ENCODE results near the gene NT5C1A. TPM values are rescaled to one million over a fixed set of nuclear protein-coding genes. Genes with fewer than 3 reads are reported as not detected.

NT5C1A gene
- total and polyA plus RNA-seq, 4 donors = not detected

- Histone ChIP-seq H3K36me3 (ENCODE audit: control insufficient read depth in 4 of 4, insufficient read depth in 4 of 4, low read length in 4 of 4) (no peaks in the 10 kb centered on the region), H3K9ac (ENCODE audit: insufficient read depth in 1 of 2, low read length in 2 of 2) (no peak overlapping the region), H3K4me1 (ENCODE audit: control insufficient read depth in 5 of 5, insufficient read depth in 5 of 5, low read length in 5 of 5) (no peaks in the 10 kb centered on the region), H3K27me3 (ENCODE audit: control insufficient read depth in 3 of 3, insufficient read depth in 3 of 3, low read length in 2 of 3) (peaks cover 0 to 16% (median 9%) of the 10 kb centered on the region in 3 donors), H3K27ac (ENCODE audit: low read depth in 1 of 2, low read length in 1 of 2) (no peak overlapping the region), H3K4me3 (no peak overlapping the region), H3K9me3 (ENCODE audit: control insufficient read depth in 4 of 4, insufficient read depth in 3 of 4, low read length in 3 of 4) (no peaks in the 10 kb centered on the region)
- TF ChIP-seq CTCF (IDR thresholded peaks at IDR 0.05; ENCODE audit: control extremely low read depth, extremely low read depth) = no peak
- no peak for DNase-seq
- 80 to 88% methylated on average over 12 of the region's 12 CpGs for WGBS, 2 donors
- no peak for ATAC-seq (ENCODE audit: insufficient read depth, low FRiP score)
Measured at GRCh38 chr1:39711104-39711965, 39.4 kb upstream of the NT5C1A start.

- DNase-seq (no peak), ATAC-seq (ENCODE audit: insufficient read depth, low FRiP score) (no peak)
- H3K9me3 ChIP-seq (ENCODE audit: control insufficient read depth in 4 of 4, insufficient read depth in 3 of 4, low read length in 3 of 4) = no peaks in the 10 kb centered on the region
- no peaks in the 10 kb centered on the region for H3K36me3 ChIP-seq (ENCODE audit: control insufficient read depth in 4 of 4, insufficient read depth in 4 of 4, low read length in 4 of 4)
- H3K27ac ChIP-seq (ENCODE audit: low read depth in 1 of 2, low read length in 1 of 2) = no peak overlapping the region
- peaks cover 0 to 3% (median 2%) of the 10 kb centered on the region in 3 donors for H3K27me3 ChIP-seq (ENCODE audit: control insufficient read depth in 3 of 3, insufficient read depth in 3 of 3, low read length in 2 of 3)
- H3K4me1 ChIP-seq (ENCODE audit: control insufficient read depth in 5 of 5, insufficient read depth in 5 of 5, low read length in 5 of 5) = no peaks in the 10 kb centered on the region
- no peak for TF ChIP-seq CTCF (IDR thresholded peaks at IDR 0.05; ENCODE audit: control extremely low read depth, extremely low read depth)
- WGBS, 2 donors = 92% methylated on average over 4 of the region's 4 CpGs
- H3K4me3 ChIP-seq = no peak overlapping the region
- H3K9ac ChIP-seq (ENCODE audit: insufficient read depth in 1 of 2, low read length in 2 of 2) = no peak overlapping the region
Measured at GRCh38 chr1:39707506-39707905, 35.6 kb upstream of the NT5C1A start.

- Histone ChIP-seq H3K9me3 (ENCODE audit: control insufficient read depth in 4 of 4, insufficient read depth in 3 of 4, low read length in 3 of 4) (no peaks in the 10 kb centered on the region), H3K36me3 (ENCODE audit: control insufficient read depth in 4 of 4, insufficient read depth in 4 of 4, low read length in 4 of 4) (no peaks in the 10 kb centered on the region), H3K4me3 (no peak overlapping the region), H3K9ac (ENCODE audit: insufficient read depth in 1 of 2, low read length in 2 of 2) (no peak overlapping the region), H3K27me3 (ENCODE audit: control insufficient read depth in 3 of 3, insufficient read depth in 3 of 3, low read length in 2 of 3) (peaks cover 0 to 3% (median 2%) of the 10 kb centered on the region in 3 donors), H3K4me1 (ENCODE audit: control insufficient read depth in 5 of 5, insufficient read depth in 5 of 5, low read length in 5 of 5) (peaks cover 0 to 17% (median 5%) of the 10 kb centered on the region in 5 donors), H3K27ac (ENCODE audit: low read depth in 1 of 2, low read length in 1 of 2) (no peak overlapping the region)
- TF ChIP-seq CTCF (IDR thresholded peaks at IDR 0.05; ENCODE audit: control extremely low read depth, extremely low read depth) = no peak
- ATAC-seq (ENCODE audit: insufficient read depth, low FRiP score) (no peak), DNase-seq (no peak)
- 95 to 100% methylated on average over 1 of the region's 1 CpG for WGBS, 2 donors
Measured at GRCh38 chr1:39704757-39705156, 32.9 kb upstream of the NT5C1A start.

Measured in lung (tissue), 12 donors.